ENCODE measurements around the gene IGF2BP2. TPM values are rescaled to one million over a fixed set of nuclear protein-coding genes. Genes with fewer than 3 reads are reported as not detected.
"Not testable (repeated sequence)": the region's sequence is repeated elsewhere in the genome, so short reads cannot be mapped to it uniquely, and the experiment has no call there.

The IGF2BP2 gene
- total RNA-seq, 1 donor from 2014 or later, result 60.8 TPM

DNA sequence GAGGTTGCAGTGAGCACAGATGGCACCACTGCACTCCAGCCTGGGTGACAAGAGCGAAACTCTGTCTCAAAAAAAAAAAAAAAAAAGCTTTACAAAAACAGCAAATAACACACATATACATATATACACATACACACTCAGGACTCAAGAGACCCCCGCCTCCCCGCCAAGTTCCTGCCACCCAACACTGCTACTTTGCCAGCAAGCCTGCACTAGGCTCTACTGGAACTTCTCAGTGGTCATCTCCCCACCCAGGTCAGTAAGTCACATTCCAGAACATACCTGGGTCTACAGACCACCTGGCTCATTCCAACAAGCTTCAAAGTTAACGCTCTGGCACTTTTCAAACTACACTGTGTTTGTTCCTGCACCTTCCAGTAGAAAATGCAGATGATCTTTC lies 176.4 kb downstream of the IGF2BP2 start:
- TF ChIP-seq, protein P1, sequence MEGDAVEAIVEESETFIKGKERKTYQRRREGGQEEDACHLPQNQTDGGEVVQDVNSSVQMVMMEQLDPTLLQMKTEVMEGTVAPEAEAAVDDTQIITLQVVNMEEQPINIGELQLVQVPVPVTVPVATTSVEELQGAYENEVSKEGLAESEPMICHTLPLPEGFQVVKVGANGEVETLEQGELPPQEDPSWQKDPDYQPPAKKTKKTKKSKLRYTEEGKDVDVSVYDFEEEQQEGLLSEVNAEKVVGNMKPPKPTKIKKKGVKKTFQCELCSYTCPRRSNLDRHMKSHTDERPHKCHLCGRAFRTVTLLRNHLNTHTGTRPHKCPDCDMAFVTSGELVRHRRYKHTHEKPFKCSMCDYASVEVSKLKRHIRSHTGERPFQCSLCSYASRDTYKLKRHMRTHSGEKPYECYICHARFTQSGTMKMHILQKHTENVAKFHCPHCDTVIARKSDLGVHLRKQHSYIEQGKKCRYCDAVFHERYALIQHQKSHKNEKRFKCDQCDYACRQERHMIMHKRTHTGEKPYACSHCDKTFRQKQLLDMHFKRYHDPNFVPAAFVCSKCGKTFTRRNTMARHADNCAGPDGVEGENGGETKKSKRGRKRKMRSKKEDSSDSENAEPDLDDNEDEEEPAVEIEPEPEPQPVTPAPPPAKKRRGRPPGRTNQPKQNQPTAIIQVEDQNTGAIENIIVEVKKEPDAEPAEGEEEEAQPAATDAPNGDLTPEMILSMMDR (IDR thresholded peaks at IDR 0.05), result no peak
- no peaks in the 10 kb centered on the region for H3K27me3 Mint-ChIP-seq (ENCODE audit: low read depth)
- peaks cover 32% of the 10 kb centered on the region for H3K4me1 Mint-ChIP-seq (ENCODE audit: low read depth)
- peak overlapping the region; percentile 10 for H3K27ac Mint-ChIP-seq (ENCODE audit: unreplicated experiment)
- DNase-seq (ENCODE audit: low spot score), result no peak
- no peak overlapping the region for H3K4me3 Mint-ChIP-seq (ENCODE audit: unreplicated experiment)
- H3K9me3 Mint-ChIP-seq (ENCODE audit: low read depth), result no peaks in the 10 kb centered on the region
- peaks cover 45% of the 10 kb centered on the region for H3K36me3 Mint-ChIP-seq (ENCODE audit: low read depth)

DNA sequence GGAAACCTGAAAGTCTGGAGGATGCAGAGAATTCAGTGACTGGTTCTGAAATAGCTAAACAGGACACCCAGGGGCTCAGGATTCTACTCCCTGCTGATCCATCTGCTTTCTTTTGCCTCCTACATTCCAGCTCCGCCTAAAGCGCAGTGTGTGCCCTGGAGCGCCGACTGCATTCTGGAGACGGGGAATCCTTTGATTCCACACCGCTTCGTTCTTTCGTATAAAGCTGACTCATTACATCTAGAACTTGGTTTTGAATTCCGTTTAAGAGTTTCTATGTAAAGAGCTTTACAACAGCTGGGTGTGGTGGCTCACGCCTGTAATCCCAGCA lies 177.0 kb downstream of the IGF2BP2 start:
- Mint-ChIP-seq H3K4me1 (ENCODE audit: low read depth) (peaks cover 32% of the 10 kb centered on the region), H3K9me3 (ENCODE audit: low read depth) (no peaks in the 10 kb centered on the region), H3K36me3 (ENCODE audit: low read depth) (peaks cover 48% of the 10 kb centered on the region), H3K27me3 (ENCODE audit: low read depth) (no peaks in the 10 kb centered on the region), H3K27ac (ENCODE audit: unreplicated experiment) (peak overlapping the region; percentile 74), H3K4me3 (ENCODE audit: unreplicated experiment) (no peak overlapping the region)
- no peak for DNase-seq (ENCODE audit: low spot score)
- TF ChIP-seq, protein P1 (IDR thresholded peaks at IDR 0.05), result no peak

DNA sequence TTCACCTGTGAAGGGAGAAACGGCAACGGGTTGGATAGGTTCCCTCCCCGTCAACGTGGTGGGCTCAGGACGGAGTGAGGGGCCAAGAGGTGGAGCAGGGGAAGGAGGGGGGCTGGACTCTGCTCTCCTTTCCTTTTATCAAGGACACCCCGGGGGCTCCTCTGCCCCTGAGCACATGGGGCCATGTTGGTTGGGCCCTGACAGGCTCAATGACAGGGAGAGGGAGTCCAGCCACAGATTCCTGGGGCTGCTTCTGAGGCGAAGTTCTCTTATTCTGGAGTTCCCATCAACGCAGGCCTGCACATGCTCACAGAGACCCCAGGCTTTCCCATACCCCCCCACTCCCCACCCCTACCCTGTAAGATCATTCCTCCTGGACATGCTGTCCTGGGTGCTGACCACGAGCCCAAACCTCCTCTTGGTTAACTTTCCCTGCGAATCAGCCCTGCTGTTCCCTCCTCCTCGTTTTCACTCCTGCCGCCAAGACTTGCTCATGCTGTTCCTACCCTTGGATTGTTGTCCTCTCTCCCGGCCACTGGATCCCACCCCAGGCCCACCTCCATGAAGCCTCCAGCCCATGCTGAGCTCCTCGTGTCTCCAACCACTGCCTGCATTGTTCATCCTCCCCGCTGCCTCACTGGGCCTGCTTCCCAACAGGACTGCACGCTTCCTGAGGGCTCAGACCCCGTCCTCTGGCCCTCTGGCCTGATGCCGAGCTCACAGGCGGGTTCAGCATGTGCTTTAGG lies 177.5 kb downstream of the IGF2BP2 start:
- peaks cover 32% of the 10 kb centered on the region for H3K4me1 Mint-ChIP-seq (ENCODE audit: low read depth)
- DNase-seq (ENCODE audit: low spot score), result no peak
- no peak overlapping the region for H3K4me3 Mint-ChIP-seq (ENCODE audit: unreplicated experiment)
- H3K9me3 Mint-ChIP-seq (ENCODE audit: low read depth), result no peaks in the 10 kb centered on the region
- no peaks in the 10 kb centered on the region for H3K27me3 Mint-ChIP-seq (ENCODE audit: low read depth)
- peak overlapping the region; percentile 51 for H3K27ac Mint-ChIP-seq (ENCODE audit: unreplicated experiment)
- peaks cover 45% of the 10 kb centered on the region for H3K36me3 Mint-ChIP-seq (ENCODE audit: low read depth)
- TF ChIP-seq, protein P1 (IDR thresholded peaks at IDR 0.05), result no peak

DNA sequence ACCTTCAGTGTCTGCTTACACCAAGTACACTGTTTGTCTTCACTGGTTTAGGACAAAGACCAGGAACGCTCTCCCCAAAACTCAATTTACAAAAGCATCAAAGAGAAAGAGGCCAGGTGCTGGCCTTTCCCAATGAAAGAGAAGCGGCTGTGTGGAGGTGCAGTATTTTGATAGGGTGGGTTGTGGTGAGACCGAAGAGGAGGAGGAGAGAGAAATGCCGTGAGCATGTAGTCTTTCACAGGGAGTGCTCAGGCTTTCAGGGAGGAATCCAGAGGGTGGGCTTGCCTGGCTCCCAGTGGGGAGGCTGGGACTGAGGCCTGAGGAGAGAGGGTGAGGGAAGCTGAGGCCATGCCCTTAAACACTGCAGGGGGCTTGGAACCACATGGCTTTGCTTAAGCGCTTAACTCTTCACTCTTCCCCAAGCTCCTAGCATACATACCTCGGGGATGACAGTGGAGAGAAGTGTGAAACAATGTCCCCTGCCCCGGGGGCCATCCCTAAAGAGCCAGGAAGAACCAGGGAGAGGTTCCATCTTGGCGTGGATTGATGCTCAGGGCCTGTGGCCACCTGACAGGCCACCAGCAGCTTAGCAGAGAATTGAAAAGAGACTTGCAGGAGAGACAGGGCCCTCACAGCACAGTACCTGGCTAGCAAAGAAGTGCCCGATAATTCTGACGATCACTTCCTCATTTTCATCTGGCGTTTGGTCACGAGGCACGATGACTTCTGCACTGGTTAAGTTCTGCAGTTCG lies 178.3 kb downstream of the IGF2BP2 start:
- H3K4me1 Mint-ChIP-seq (ENCODE audit: low read depth), result peaks cover 32% of the 10 kb centered on the region
- H3K36me3 Mint-ChIP-seq (ENCODE audit: low read depth), result peaks cover 43% of the 10 kb centered on the region
- H3K27ac Mint-ChIP-seq (ENCODE audit: unreplicated experiment), result peak overlapping the region; percentile 83
- TF ChIP-seq, protein P1 (IDR thresholded peaks at IDR 0.05), result no peak
- no peaks in the 10 kb centered on the region for H3K27me3 Mint-ChIP-seq (ENCODE audit: low read depth)
- no peak for DNase-seq (ENCODE audit: low spot score)
- no peak overlapping the region for H3K4me3 Mint-ChIP-seq (ENCODE audit: unreplicated experiment)
- no peaks in the 10 kb centered on the region for H3K9me3 Mint-ChIP-seq (ENCODE audit: low read depth)

DNA sequence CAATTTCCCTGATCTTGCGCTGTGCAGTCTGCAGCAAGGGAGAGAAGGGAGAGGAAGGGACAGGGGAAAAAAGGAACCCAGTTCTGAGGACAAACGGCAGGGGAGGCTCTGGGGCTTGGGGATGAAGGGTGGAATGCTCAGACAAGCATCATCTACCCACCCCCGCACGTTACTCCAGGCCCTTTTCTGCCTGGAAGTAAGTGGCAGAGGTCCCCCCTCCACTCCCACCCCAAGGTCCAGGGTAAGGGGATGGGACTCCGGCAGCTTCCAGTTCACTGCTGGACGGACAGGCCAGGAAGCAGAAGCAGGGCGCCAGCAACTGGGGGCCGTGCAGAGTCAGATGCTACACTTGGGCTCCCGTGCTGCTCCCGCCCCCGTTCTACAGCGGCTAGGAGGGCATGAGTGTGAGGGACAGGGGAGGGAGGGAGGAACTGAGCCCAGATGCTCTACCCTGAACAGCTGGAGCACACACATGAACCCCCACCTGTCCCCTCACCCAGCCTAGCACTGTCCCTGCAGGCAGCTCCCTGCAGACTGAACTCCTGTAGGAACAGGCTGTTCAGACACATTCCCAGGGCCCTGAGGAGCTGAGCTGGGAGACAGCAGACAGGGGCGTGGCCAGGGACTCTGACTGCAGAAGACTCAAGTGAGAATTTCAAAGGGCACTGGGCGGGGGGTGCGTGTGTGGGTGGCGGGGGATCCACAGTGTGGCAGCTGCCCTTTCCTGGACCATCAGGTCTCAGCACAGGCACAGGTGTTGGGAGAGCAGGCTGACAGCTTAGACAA lies 179.1 kb downstream of the IGF2BP2 start:
- no peak overlapping the region for H3K4me3 Mint-ChIP-seq (ENCODE audit: unreplicated experiment)
- H3K4me1 Mint-ChIP-seq (ENCODE audit: low read depth), result peaks cover 29% of the 10 kb centered on the region
- no peak for DNase-seq (ENCODE audit: low spot score)
- H3K9me3 Mint-ChIP-seq (ENCODE audit: low read depth), result no peaks in the 10 kb centered on the region
- H3K36me3 Mint-ChIP-seq (ENCODE audit: low read depth), result peaks cover 38% of the 10 kb centered on the region
- no peaks in the 10 kb centered on the region for H3K27me3 Mint-ChIP-seq (ENCODE audit: low read depth)
- TF ChIP-seq, protein P1 (IDR thresholded peaks at IDR 0.05), result no peak
- peak overlapping the region; percentile 83 for H3K27ac Mint-ChIP-seq (ENCODE audit: unreplicated experiment)

DNA sequence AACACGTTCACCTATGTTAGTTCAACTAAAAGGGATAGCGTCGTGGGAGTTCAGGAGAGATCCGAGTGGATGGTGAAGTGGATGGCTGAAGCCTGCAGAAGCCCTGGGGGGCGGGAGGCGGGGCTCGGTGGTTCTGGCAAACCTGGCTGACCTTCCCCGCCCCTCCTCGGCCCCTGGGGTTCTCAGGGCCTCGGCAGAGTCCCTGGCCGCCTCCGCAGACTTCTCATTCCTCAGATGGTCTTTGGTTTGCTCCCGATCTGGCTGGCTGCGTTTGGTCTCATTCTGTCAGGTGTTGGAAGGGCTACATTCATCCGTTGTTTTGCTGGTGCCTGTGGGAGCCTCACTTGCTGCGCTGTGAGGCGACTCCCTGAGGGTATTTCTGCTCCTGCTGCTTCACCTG lies 179.7 kb downstream of the IGF2BP2 start:
- H3K4me3 Mint-ChIP-seq (ENCODE audit: unreplicated experiment); H3K27ac Mint-ChIP-seq (ENCODE audit: unreplicated experiment); H3K27me3 Mint-ChIP-seq (ENCODE audit: low read depth); DNase-seq (ENCODE audit: low spot score); H3K9me3 Mint-ChIP-seq (ENCODE audit: low read depth): not testable (repeated sequence)
- Mint-ChIP-seq H3K36me3 (ENCODE audit: low read depth) (peaks cover 36% of the 10 kb centered on the region), H3K4me1 (ENCODE audit: low read depth) (peaks cover 27% of the 10 kb centered on the region)

Measured in chondrocyte (in vitro differentiated cells).